Upper lobe of left lung (tissue), 4 donors: ENCODE measurements around the gene DDC.

Source experiments
- CTCF ChIP-seq, 6 experiments: fragments of 450-650 bp in 4 of 6; fragments of 200-600 bp in 2 of 6; sonication (generic) in 2 of 6; IDR thresholded peaks; one replicate each; pipeline ENCODE4 v1.5.1; 2016 to 2019; ENCODE audit warnings: antibody characterized with exemption in 6 of 6
- EP300 ChIP-seq, 4 donors: sonication (generic); formaldehyde crosslinking; IDR thresholded peaks; one replicate each; pipeline ENCODE4 v1.5.1; 2017; ENCODE audit warnings: antibody characterized with exemption in 4 of 4, control low read depth in 2 of 4
- POLR2A ChIP-seq, 4 donors: fragments of 450-650 bp; IDR thresholded peaks; one replicate each; pipeline ENCODE4 v1.5.1; 2016 to 2017; ENCODE audit warnings: antibody characterized with exemption in 4 of 4, mild to moderate bottlenecking in 2 of 4
- POLR2AphosphoS5 ChIP-seq, 2 donors: sonication (generic); formaldehyde crosslinking; IDR thresholded peaks; one replicate each; pipeline ENCODE4 v1.5.1; 2017; ENCODE audit warnings: antibody characterized with exemption in 2 of 2

GRCh38 chr7:50426280-50427045, 138.7 kb downstream of the DDC start:
- TF ChIP-seq POLR2AphosphoS5 (IDR thresholded peaks at IDR 0.05): no peak
- no peak for TF ChIP-seq POLR2A (IDR thresholded peaks at IDR 0.05)
- TF ChIP-seq CTCF (IDR thresholded peaks at IDR 0.05): no peak
- TF ChIP-seq EP300 (IDR thresholded peaks at IDR 0.05): no peak
